Parathyroid adenoma (tissue), 2 donors: ENCODE measurements around the gene ACKR3.

Experiments used
- H2AFZ ChIP-seq: fragments of 300-600 bp; sonication (generic); one replicate; pipeline ENCODE4 v1.7.0; 2017; ENCODE audit warnings: antibody characterized with exemption, mild to moderate bottlenecking
- H3K27ac ChIP-seq: fragments of 300-600 bp; sonication (generic); one replicate; pipeline ENCODE4 v1.7.0; 2017
- H3K27me3 ChIP-seq: fragments of 300-600 bp; sonication (generic); one replicate; pipeline ENCODE4 v1.7.0; 2017; ENCODE audit warnings: low read length; ENCODE audit not compliant: control insufficient read depth, insufficient read depth
- H3K36me3 ChIP-seq: fragments of 300-600 bp; sonication (generic); one replicate; pipeline ENCODE4 v1.7.0; 2017; ENCODE audit warnings: low read length; ENCODE audit not compliant: control insufficient read depth, insufficient read depth
- H3K4me1 ChIP-seq: fragments of 300-600 bp; sonication (generic); one replicate; pipeline ENCODE4 v1.7.0; 2017; ENCODE audit warnings: control low read depth
- H3K4me2 ChIP-seq: fragments of 300-600 bp; sonication (generic); one replicate; pipeline ENCODE4 v1.7.0; 2017; ENCODE audit warnings: low read length
- H3K4me3 ChIP-seq: fragments of 300-600 bp; sonication (generic); one replicate; pipeline ENCODE4 v1.7.0; 2017; ENCODE audit warnings: low read depth, low read length
- H3K79me2 ChIP-seq: fragments of 300-600 bp; sonication (generic); one replicate; pipeline ENCODE4 v1.7.0; 2017; ENCODE audit warnings: control low read depth
- H3K9ac ChIP-seq: fragments of 300-600 bp; sonication (generic); one replicate; pipeline ENCODE4 v1.7.0; 2017; ENCODE audit warnings: mild to moderate bottlenecking
- H3K9me3 ChIP-seq: fragments of 300-600 bp; sonication (generic); one replicate; pipeline ENCODE4 v1.7.0; 2017; ENCODE audit warnings: low read length; ENCODE audit not compliant: control insufficient read depth
- TF ChIP-seq, protein P1 (sequence below): fragments of 300-600 bp; sonication (generic); IDR thresholded peaks from one replicate; pipeline ENCODE4 v1.7.0; 2017; ENCODE audit warnings: antibody characterized with exemption, mild to moderate bottlenecking
- donor health status: primary hyperparathyroidism.

ACKR3 gene

DNA sequence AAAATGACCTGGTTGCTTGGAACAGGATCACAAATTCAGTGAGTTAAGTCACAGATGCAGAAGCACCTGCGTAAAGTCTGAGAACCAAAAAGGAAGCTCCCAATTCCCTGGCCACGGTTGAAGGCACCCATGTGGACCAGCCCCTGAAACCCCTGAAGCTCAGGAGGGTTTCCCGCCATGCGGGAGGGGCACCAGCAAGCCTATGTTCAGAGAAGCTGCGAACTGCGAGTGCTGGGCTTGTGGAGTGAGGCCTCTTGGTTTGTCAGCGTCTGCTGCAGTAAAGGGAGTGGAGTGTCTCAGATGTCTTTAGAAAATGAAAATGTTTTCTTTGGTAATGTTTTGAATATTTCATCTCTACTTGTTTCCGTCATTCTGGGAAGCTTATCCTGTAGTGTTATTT, 16.1 kb upstream of the ACKR3 start:
- Histone ChIP-seq H3K27ac (no peak overlapping the region), H3K4me1 (no peaks in the 10 kb centered on the region), H3K4me2 (no peak overlapping the region), H3K36me3 (no peaks in the 10 kb centered on the region), H3K9ac (no peak overlapping the region), H3K79me2 (no peaks in the 10 kb centered on the region), H3K4me3 (no peak overlapping the region), H3K27me3 (no peaks in the 10 kb centered on the region), H3K9me3 (no peaks in the 10 kb centered on the region), H2AFZ (no peak overlapping the region)
- TF ChIP-seq, protein P1, sequence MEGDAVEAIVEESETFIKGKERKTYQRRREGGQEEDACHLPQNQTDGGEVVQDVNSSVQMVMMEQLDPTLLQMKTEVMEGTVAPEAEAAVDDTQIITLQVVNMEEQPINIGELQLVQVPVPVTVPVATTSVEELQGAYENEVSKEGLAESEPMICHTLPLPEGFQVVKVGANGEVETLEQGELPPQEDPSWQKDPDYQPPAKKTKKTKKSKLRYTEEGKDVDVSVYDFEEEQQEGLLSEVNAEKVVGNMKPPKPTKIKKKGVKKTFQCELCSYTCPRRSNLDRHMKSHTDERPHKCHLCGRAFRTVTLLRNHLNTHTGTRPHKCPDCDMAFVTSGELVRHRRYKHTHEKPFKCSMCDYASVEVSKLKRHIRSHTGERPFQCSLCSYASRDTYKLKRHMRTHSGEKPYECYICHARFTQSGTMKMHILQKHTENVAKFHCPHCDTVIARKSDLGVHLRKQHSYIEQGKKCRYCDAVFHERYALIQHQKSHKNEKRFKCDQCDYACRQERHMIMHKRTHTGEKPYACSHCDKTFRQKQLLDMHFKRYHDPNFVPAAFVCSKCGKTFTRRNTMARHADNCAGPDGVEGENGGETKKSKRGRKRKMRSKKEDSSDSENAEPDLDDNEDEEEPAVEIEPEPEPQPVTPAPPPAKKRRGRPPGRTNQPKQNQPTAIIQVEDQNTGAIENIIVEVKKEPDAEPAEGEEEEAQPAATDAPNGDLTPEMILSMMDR: no peak

DNA sequence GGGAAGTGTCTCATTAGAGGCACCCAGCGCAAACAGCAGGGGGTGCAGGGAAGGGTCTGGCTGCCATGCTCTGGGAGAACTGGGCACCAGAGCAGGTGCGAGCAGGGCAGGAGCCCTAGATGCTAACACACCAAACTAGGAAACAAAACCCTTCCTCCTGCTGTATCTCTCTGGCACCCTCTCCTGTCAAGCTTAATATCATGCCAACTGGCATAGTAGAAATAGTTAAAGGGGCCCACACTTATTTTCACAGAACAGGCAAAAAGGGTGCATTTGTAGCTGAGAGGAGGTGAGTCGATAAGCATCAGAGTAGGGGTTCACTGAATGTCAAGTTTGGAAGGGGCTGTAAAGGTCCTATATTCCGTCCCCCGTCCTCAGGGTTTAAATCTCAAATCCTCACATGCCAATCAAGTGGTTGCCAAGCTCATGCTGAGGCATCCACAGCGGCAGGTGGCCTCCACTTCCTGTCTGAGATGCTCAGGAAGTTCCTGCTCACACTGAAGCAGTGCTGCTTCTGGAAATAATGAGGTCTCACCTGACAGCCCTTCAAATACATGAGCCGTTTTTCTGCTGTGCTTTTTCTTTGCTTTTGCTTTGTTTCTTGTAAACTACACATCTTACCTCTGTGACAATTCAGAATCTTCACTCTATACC, 14.9 kb upstream of the ACKR3 start:
- Histone ChIP-seq H3K4me1 (no peaks in the 10 kb centered on the region), H3K36me3 (no peaks in the 10 kb centered on the region), H2AFZ (no peak overlapping the region), H3K4me3 (no peak overlapping the region), H3K9me3 (no peaks in the 10 kb centered on the region), H3K27me3 (no peaks in the 10 kb centered on the region), H3K9ac (no peak overlapping the region), H3K4me2 (no peak overlapping the region), H3K79me2 (no peaks in the 10 kb centered on the region), H3K27ac (no peak overlapping the region)
- TF ChIP-seq, protein P1: no peak

DNA sequence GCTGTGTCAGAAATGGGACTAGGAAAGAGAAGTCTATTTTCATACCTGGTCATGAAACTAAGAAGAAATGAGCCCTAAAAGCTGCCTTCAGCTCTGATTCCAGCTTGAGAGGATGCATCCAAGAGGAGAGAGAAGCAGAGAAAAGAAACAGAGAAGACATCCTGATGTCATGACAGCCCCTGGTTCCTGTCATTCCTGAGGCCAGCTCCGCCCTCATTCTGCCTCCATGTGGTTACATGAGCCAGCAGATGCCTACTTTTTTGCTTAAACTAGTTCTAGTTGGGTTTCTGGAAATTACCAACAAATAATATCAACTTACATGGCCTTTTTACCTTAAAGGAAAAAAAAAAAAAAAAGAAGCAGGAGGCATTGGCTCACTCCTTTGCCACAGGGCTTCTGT, 14.1 kb upstream of the ACKR3 start:
- no peak overlapping the region for H3K9ac ChIP-seq

DNA sequence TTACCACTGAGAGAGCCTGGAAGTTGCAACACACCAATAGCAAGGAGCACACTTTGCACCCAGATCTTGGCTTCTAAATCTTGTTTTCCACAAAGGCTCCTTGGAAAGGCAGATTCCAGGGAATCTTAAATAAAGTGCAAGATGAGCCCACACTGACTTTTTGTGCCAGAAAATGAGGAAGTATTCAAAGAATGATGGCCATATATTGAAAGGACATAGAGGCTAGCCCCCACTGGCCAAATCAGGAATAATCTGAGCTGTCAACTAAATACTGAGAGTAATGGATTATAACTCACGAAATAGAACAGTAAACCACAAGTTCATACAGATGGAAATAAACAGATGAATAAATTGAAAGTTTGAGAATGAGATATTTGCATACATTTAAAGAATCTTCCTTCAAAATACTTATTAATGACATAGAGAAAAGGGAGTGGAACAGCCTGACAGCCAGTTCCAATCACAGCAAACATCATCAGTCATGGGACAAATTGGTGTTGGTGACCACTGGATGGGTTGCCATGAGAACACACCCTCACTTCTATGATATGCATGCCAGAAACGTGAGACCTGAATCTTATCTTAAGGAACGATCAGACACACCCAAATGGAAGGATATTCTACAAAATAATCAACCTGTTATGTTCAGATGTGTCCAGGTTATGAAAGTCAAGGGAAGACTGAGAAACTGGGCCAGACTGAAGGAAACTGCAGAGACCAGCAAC, 12.2 kb upstream of the ACKR3 start:
- TF ChIP-seq, protein P1: no peak
- no peak overlapping the region for H2AFZ ChIP-seq
- H3K27ac ChIP-seq: no peak overlapping the region

More for the DNA sequence above, 14.1 kb upstream of the ACKR3 start:
- Histone ChIP-seq H3K9me3 (no peaks in the 10 kb centered on the region), H3K4me1 (no peaks in the 10 kb centered on the region), H3K4me2 (no peak overlapping the region), H2AFZ (no peak overlapping the region), H3K79me2 (no peaks in the 10 kb centered on the region), H3K4me3 (no peak overlapping the region), H3K27me3 (no peaks in the 10 kb centered on the region), H3K36me3 (no peaks in the 10 kb centered on the region), H3K27ac (no peak overlapping the region)
- TF ChIP-seq, protein P1: no peak

More for the DNA sequence above, 12.2 kb upstream of the ACKR3 start:
- no peaks in the 10 kb centered on the region for H3K4me1 ChIP-seq
- no peaks in the 10 kb centered on the region for H3K27me3 ChIP-seq
- H3K9ac ChIP-seq: no peak overlapping the region
- no peaks in the 10 kb centered on the region for H3K79me2 ChIP-seq
- no peaks in the 10 kb centered on the region for H3K9me3 ChIP-seq
- no peak overlapping the region for H3K4me2 ChIP-seq
- H3K36me3 ChIP-seq: no peaks in the 10 kb centered on the region
- H3K4me3 ChIP-seq: no peak overlapping the region
